IMR-90 (cell line): Measurements from ENCODE around the gene CCDC71. TPM values are rescaled to one million over a fixed set of nuclear protein-coding genes. Genes with fewer than 3 reads are reported as not detected.
A peak's percentile ranks its signal among the peaks of the same experiment; 100 is the strongest.

Experiments
- ATAC-seq: fragments of 200-7000 bp; cut with Tn5 transposase; 2 replicates; pipeline ENCODE4 v1.9.1; 2020; ENCODE audit warnings: low read depth, mild to moderate bottlenecking, moderate library complexity
- BruUV-seq: library from RNA; stranded (reverse); fragments of 400-500 nt; replicated peaks from 2 replicates; lab custom pipeline; 2021; lab: Mats Ljungman, UMichigan
- CTCF ChIA-PET: fragments of 300-600 bp; formaldehyde crosslinking; extraction: SDS; loops from one replicate; lab custom pipeline; 2021; ENCODE audit warnings: antibody characterized with exemption; lab: Yijun Ruan, JAX
- POLR2A ChIA-PET: fragments of 300-600 bp; sonication (Branson Sonifier 250); formaldehyde crosslinking; loops from one replicate; lab custom pipeline; 2022; ENCODE audit warnings: antibody characterized with exemption; ENCODE audit not compliant: unreplicated experiment; lab: Charles Lee
- DNase-seq: peaks from one replicate; pipeline ENCODE4 v3.0.0; 2013
- H2AFZ ChIP-seq: replicated peaks from 2 replicates; pipeline ENCODE3; 2013; ENCODE audit warnings: low read length, mild to moderate bottlenecking; ENCODE audit not compliant: poor library complexity
- H2AK5ac ChIP-seq: 2 replicates; pipeline ENCODE4 v1.6.1; 2013; ENCODE audit warnings: low read depth, low read length, inconsistent platforms
- H2AK9ac ChIP-seq: replicated peaks from 2 replicates; pipeline ENCODE3; 2013; ENCODE audit warnings: mild to moderate bottlenecking, low read depth, low read length, moderate library complexity; ENCODE audit not compliant: poor library complexity
- H2BK120ac ChIP-seq: 2 replicates; pipeline ENCODE4 v1.6.1; 2013; ENCODE audit warnings: low read depth, low read length, inconsistent platforms
- H2BK15ac ChIP-seq: 3 replicates; pipeline ENCODE4 v1.6.1; 2013; ENCODE audit warnings: low read depth, low read length, inconsistent platforms
- H2BK20ac ChIP-seq: 2 replicates; pipeline ENCODE4 v1.6.1; 2013; ENCODE audit warnings: low read depth, mild to moderate bottlenecking, inconsistent platforms, low read length, moderate library complexity
- H2BK5ac ChIP-seq: 2 replicates; pipeline ENCODE4 v1.6.1; 2013; ENCODE audit warnings: mild to moderate bottlenecking, low read depth, low read length, inconsistent platforms; ENCODE audit not compliant: poor library complexity, severe bottlenecking
- H3K14ac ChIP-seq: replicated peaks from 2 replicates; pipeline ENCODE4 v1.6.1; 2013; ENCODE audit warnings: low read depth, low read length, inconsistent platforms
- H3K18ac ChIP-seq: 2 replicates; pipeline ENCODE4 v1.6.1; 2013; ENCODE audit warnings: low read depth, low read length, control low read depth
- H3K23ac ChIP-seq: 2 replicates; pipeline ENCODE4 v1.6.1; 2013; ENCODE audit warnings: low read depth, low read length, inconsistent platforms
- H3K27ac ChIP-seq: 2 replicates; pipeline ENCODE4 v1.5.1; 2013; ENCODE audit warnings: mild to moderate bottlenecking, control low read depth, low read length; ENCODE audit not compliant: insufficient read depth
- H3K27me3 ChIP-seq: 2 replicates; pipeline ENCODE4 v1.6.1; 2013; ENCODE audit warnings: low read length; ENCODE audit not compliant: control insufficient read depth, insufficient read depth
- H3K36me3 ChIP-seq: 2 replicates; pipeline ENCODE4 v1.6.1; 2013; ENCODE audit warnings: low read length, mixed read lengths; ENCODE audit not compliant: control insufficient read depth, insufficient read depth
- H3K4ac ChIP-seq: 2 replicates; pipeline ENCODE4 v1.6.1; 2013; ENCODE audit warnings: low read depth, low read length, inconsistent platforms
- H3K4me1 ChIP-seq: 2 replicates; pipeline ENCODE4 v1.6.1; 2013; ENCODE audit warnings: low read length, mixed read lengths; ENCODE audit not compliant: control insufficient read depth, insufficient read depth
- H3K4me2 ChIP-seq: 2 replicates; pipeline ENCODE4 v1.6.1; 2013; ENCODE audit warnings: low read depth, mild to moderate bottlenecking, control low read depth, low read length, moderate library complexity
- H3K4me3 ChIP-seq: 2 replicates; pipeline ENCODE4 v1.5.1; 2013; ENCODE audit warnings: low read depth, mild to moderate bottlenecking, control low read depth, low read length, moderate library complexity; ENCODE audit not compliant: insufficient read depth
- H3K56ac ChIP-seq: 2 replicates; pipeline ENCODE4 v1.6.1; 2013; ENCODE audit warnings: low read length, inconsistent platforms; ENCODE audit not compliant: insufficient read depth; ENCODE audit errors: extremely low read depth
- H3K79me1 ChIP-seq, 2 experiments: 2 replicates each; pipeline ENCODE4 v1.6.1; 2013; ENCODE audit warnings: low read length in 2 of 2, inconsistent platforms in 1 of 2, low read depth in 1 of 2
- H3K9ac ChIP-seq: 2 replicates; pipeline ENCODE4 v1.6.1; 2013; ENCODE audit warnings: low read depth, low read length, control low read depth
- H3K9me1 ChIP-seq: 2 replicates; pipeline ENCODE4 v1.6.1; 2013; ENCODE audit warnings: low read length, inconsistent platforms; ENCODE audit not compliant: insufficient read depth
- H3K9me3 ChIP-seq: 2 replicates; pipeline ENCODE4 v1.6.1; 2013; ENCODE audit warnings: low read length; ENCODE audit not compliant: control insufficient read depth, insufficient read depth
- H4K20me1 ChIP-seq: 2 replicates; pipeline ENCODE4 v1.6.1; 2013; ENCODE audit warnings: low read length, inconsistent platforms; ENCODE audit not compliant: insufficient read depth
- H4K5ac ChIP-seq: 2 replicates; pipeline ENCODE4 v1.6.1; 2013; ENCODE audit warnings: mild to moderate bottlenecking, low read depth, low read length, control low read depth
- H4K8ac ChIP-seq, 2 experiments: 2 replicates each; pipeline ENCODE4 v1.6.1; 2013; ENCODE audit warnings: low read depth in 2 of 2, low read length in 2 of 2, control low read depth in 1 of 2, inconsistent platforms in 1 of 2
- H4K91ac ChIP-seq: 2 replicates; pipeline ENCODE4 v1.6.1; 2013; ENCODE audit warnings: low read depth, low read length, inconsistent platforms; ENCODE audit not compliant: insufficient read depth
- BHLHE40 ChIP-seq: fragments of 150-350 bp; IDR thresholded peaks from 2 replicates; pipeline ENCODE4 v1.6.1; 2016; ENCODE audit warnings: mild to moderate bottlenecking, low read depth, low read length
- CEBPB ChIP-seq: IDR thresholded peaks from 2 replicates; pipeline ENCODE4 v1.6.1; 2012; ENCODE audit warnings: low read depth, low read length, improper control_type of control experiment
- CHD1 ChIP-seq: IDR thresholded peaks from 2 replicates; pipeline ENCODE4 v1.6.1; 2012; ENCODE audit warnings: low read depth, low read length, improper control_type of control experiment
- FOS ChIP-seq: fragments of 150-350 bp; IDR thresholded peaks from 2 replicates; pipeline ENCODE4 v1.6.1; 2016; ENCODE audit warnings: low read depth, low read length
- MAFK ChIP-seq: IDR thresholded peaks from 2 replicates; pipeline ENCODE4 v1.6.1; 2012; ENCODE audit warnings: low read depth, low read length, improper control_type of control experiment
- MAZ ChIP-seq: IDR thresholded peaks from 2 replicates; pipeline ENCODE4 v1.6.1; 2012; ENCODE audit warnings: low read depth, mild to moderate bottlenecking, low read length, improper control_type of control experiment, moderate library complexity, borderline replicate concordance
- NFE2L2 ChIP-seq: fragments of 150-350 bp; IDR thresholded peaks from 2 replicates; pipeline ENCODE4 v1.6.1; 2016; ENCODE audit warnings: low read depth, mild to moderate bottlenecking, low read length
- POLR2A ChIP-seq: IDR thresholded peaks from 2 replicates; pipeline ENCODE4 v1.6.1; 2012; ENCODE audit warnings: mild to moderate bottlenecking, low read depth, low read length
- RAD21 ChIP-seq: IDR thresholded peaks from 2 replicates; pipeline ENCODE4 v1.6.1; 2012; ENCODE audit warnings: low read length, improper control_type of control experiment
- RCOR1 ChIP-seq: IDR thresholded peaks from 2 replicates; pipeline ENCODE4 v1.6.1; 2012; ENCODE audit warnings: mild to moderate bottlenecking, low read length, improper control_type of control experiment; ENCODE audit not compliant: insufficient replicate concordance
- RFX5 ChIP-seq: IDR thresholded peaks from 2 replicates; pipeline ENCODE4 v1.8.0; 2012; ENCODE audit warnings: low read depth, mild to moderate bottlenecking, low read length, moderate library complexity
- SMC3 ChIP-seq: fragments of 150-350 bp; IDR thresholded peaks from 2 replicates; pipeline ENCODE4 v1.6.1; 2016; ENCODE audit warnings: low read depth, mild to moderate bottlenecking, antibody characterized with exemption, low read length, moderate library complexity
- WGBS, 2 experiments: methylation state at CpG; one replicate each; pipeline versions ENCODE4 v1.1.5 to v1.1.7; 2013; ENCODE audit warnings: missing lambda C conversion rate in 2 of 2; ENCODE audit not compliant: insufficient read length in 1 of 2; ENCODE audit errors: extremely low coverage in 2 of 2; 5-methylcytosine and 5-hydroxymethylcytosine counted together
- dilution Hi-C: fragments of 300-500 bp; cut with HindIII; formaldehyde crosslinking; loops from one replicate; pipeline ENCODE4 v1.14.3; 2018; ENCODE audit warnings: low sequenced_read_pairs; ENCODE audit not compliant: unreplicated experiment
- in situ Hi-C: fragments of 300-500 bp; cut with MboI; formaldehyde crosslinking; loops from 3 replicates; pipeline ENCODE4 v1.14.3; 2019; ENCODE audit warnings: low sequenced_read_pairs, inconsistent platforms, mixed read lengths
- intact Hi-C: fragments of 100-400 bp; cut with micrococcal nuclease; formaldehyde crosslinking; loops from 2 replicates; pipeline ENCODE4 v1.10.0; 2022
- polyA plus RNA-seq, 3 experiments: library from polyadenylated mRNA; depleted of rRNA; stranded (reverse); fragments of >200 nt; gene quantifications; 2 replicates each; pipeline ENCODE4 v1.2.3, GENCODE V29; 2012; ENCODE audit warnings: low replicate concordance in 1 of 3
- total RNA-seq: library from RNA; depleted of rRNA; stranded (reverse); fragments of >200 nt; gene quantifications from 2 replicates; pipeline ENCODE4 v1.2.3, GENCODE V29; 2012
- TF ChIP-seq, protein P1 (sequence below): fragments of 150-350 bp; IDR thresholded peaks from 2 replicates; pipeline ENCODE4 v1.6.1; 2017; ENCODE audit warnings: mild to moderate bottlenecking, antibody characterized with exemption, low read length, low read depth
- TF ChIP-seq, protein P2 (sequence below): conservative IDR thresholded peaks from 2 replicates; pipeline ENCODE4 v1.5.1; 2012; ENCODE audit warnings: mild to moderate bottlenecking, low read depth, low read length, improper control_type of control experiment

The CCDC71 gene
- total and polyA plus RNA-seq, 2 of the 4 experiments (the other 2 are of a cell fraction): 29.4 to 35.9 TPM

GRCh38 chr3:49171775-49172500 lies 5.8 kb upstream of the CCDC71 start:
- H3K23ac ChIP-seq: peak overlapping the region; percentile 38; the same call in 1 of the 2 replicates
- H2BK15ac ChIP-seq: no peak overlapping the region
- H3K36me3 ChIP-seq: peaks cover 17% of the 10 kb centered on the region; the same call in 1 of the 2 replicates
- H2AK9ac ChIP-seq: peak overlapping the region; percentile 96
- no peak overlapping the region for H3K56ac ChIP-seq
- H3K9me1 ChIP-seq: peaks cover 25% of the 10 kb centered on the region
- no peaks in the 10 kb centered on the region for H3K9me3 ChIP-seq
- no peaks in the 10 kb centered on the region for H4K20me1 ChIP-seq
- peaks cover 23% of the 10 kb centered on the region for H3K4me1 ChIP-seq
- peak overlapping the region; percentile 98 for H2AFZ ChIP-seq
- DNase-seq (no peak), ATAC-seq (no peak)
- peak overlapping the region; percentile 44 to 87; a peak in 2 of 4 replicates for H4K8ac ChIP-seq
- no peak overlapping the region for H2BK5ac ChIP-seq
- no peak overlapping the region for H2BK20ac ChIP-seq
- BruUV-seq: no TSS peak
- H2BK120ac ChIP-seq: no peak overlapping the region; the same call in 1 of the 2 replicates
- in situ Hi-C loops: loop anchor here (25.0 kb wide), 1 partner anchor 265 kb away; the partner anchor contains the start of gene NICN1
- WGBS, 2 experiments: no CpG with 5 or more reads among the region's 7 CpGs
- ChIA-PET POLR2A (no interaction called here), CTCF (interaction anchor here (0.8 to 1.7 kb wide), 5 partner anchors 16 to 272 kb away, joined by 3 to 5 read pairs (median 4); partner anchors contain the start of gene QRICH1)
- peak overlapping the region; percentile 50 for H3K4me3 ChIP-seq
- intact Hi-C loops: loop anchor here (1.0 to 5.0 kb wide), 3 partner anchors 105 to 277 kb away; partner anchors contain the start of gene C3orf62
- no peak overlapping the region for H4K5ac ChIP-seq
- H3K9ac ChIP-seq: peak overlapping the region; percentile 72
- no peak overlapping the region for H4K91ac ChIP-seq
- H3K4ac ChIP-seq: peak overlapping the region; percentile 25
- peak overlapping the region; percentile 81 for H3K4me2 ChIP-seq
- dilution Hi-C loops: no loop called here
- peak overlapping the region; percentile 58; the same call in 1 of the 2 replicates for H2AK5ac ChIP-seq
- peaks cover 12 to 42% of the 10 kb centered on the region in 2 experiments; a peak in 3 of 4 replicates for H3K79me1 ChIP-seq
- peak overlapping the region; percentile 69 for H3K14ac ChIP-seq
- H3K27ac ChIP-seq: peak overlapping the region; percentile 48
- H3K18ac ChIP-seq: no peak overlapping the region; the same call in 1 of the 2 replicates
- no peaks in the 10 kb centered on the region for H3K27me3 ChIP-seq
- TF ChIP-seq SMC3 (no peak), BHLHE40 (no peak), FOS (no peak), CHD1 (no peak), MAFK (no peak), RFX5 (no peak), CEBPB (no peak), RCOR1 (no peak), MAZ (no peak), RAD21 (no peak), NFE2L2 (no peak), POLR2A (no peak)
- TF ChIP-seq, protein P1, sequence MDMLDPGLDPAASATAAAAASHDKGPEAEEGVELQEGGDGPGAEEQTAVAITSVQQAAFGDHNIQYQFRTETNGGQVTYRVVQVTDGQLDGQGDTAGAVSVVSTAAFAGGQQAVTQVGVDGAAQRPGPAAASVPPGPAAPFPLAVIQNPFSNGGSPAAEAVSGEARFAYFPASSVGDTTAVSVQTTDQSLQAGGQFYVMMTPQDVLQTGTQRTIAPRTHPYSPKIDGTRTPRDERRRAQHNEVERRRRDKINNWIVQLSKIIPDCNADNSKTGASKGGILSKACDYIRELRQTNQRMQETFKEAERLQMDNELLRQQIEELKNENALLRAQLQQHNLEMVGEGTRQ: no peak
- TF ChIP-seq, protein P2, sequence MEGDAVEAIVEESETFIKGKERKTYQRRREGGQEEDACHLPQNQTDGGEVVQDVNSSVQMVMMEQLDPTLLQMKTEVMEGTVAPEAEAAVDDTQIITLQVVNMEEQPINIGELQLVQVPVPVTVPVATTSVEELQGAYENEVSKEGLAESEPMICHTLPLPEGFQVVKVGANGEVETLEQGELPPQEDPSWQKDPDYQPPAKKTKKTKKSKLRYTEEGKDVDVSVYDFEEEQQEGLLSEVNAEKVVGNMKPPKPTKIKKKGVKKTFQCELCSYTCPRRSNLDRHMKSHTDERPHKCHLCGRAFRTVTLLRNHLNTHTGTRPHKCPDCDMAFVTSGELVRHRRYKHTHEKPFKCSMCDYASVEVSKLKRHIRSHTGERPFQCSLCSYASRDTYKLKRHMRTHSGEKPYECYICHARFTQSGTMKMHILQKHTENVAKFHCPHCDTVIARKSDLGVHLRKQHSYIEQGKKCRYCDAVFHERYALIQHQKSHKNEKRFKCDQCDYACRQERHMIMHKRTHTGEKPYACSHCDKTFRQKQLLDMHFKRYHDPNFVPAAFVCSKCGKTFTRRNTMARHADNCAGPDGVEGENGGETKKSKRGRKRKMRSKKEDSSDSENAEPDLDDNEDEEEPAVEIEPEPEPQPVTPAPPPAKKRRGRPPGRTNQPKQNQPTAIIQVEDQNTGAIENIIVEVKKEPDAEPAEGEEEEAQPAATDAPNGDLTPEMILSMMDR: no peak
